Stimulated activated CD8-positive, alpha-beta memory T cell treated with anti-CD3 and anti-CD28 coated beads, Interleukin-4, amount 100 ng/mL, for 4 hours (primary cell): ENCODE data around the gene SRCIN1.
"Not testable (repeated sequence)": the region's sequence is repeated elsewhere in the genome, so short reads cannot be mapped to it uniquely, and the experiment has no call there.

Experiments used
- DNase-seq, 2 donors: peaks; one replicate each; pipeline ENCODE4 v3.0.0-alpha.2; 2020; ENCODE audit warnings: low read depth in 2 of 2, low spot score in 1 of 2

Gene SRCIN1

DNA sequence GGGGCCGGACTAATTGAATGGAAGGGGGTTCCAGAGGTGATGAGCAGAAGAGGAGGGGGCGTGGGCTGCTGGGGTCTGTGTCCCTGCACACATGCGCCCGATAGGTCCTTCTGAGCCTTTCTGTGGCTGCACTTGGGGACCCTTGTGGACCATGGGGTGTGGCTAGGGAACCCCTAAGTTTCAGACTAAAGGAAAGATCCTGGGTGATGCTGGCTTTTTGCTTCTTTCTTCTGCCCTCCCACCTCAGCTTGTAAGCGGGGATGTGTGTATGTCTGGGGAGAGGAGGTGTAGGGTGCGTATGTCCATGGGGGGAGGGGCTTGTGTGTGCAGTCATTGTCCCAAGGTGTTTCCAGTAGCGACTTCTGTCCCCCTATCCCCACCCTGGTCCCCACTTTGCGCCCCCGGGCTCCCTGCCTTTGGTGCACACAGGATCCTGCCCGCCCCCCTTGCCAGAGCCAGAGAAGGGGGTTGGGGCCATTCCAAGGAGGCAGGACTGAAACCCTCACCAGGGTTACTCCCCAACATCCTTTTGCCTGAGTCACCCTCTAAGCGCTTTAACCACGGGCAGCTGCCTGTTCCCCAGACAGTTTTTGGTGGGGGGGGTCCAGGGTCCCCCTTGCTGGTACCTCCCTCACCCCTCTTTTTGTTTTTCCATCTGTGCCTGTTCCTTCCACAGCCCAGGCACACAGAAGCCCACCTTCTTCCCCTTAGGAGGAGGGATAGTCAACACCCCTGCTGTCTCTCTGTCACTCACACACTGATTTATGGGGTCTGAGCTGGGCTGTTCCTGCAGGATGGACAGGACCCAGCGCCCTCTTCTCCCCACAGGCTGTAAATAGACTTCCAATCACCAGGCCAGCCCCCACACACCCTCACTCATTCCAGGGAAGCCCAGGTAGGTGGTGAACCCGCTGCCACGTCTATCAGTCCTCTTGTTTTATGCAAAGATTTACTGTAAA lies 94.3 kb downstream of the SRCIN1 start:
- no peak for DNase-seq

- DNase-seq: no peak
Observed at GRCh38 chr17:38510421-38511149, 95.2 kb downstream of the SRCIN1 start.

GRCh38 chr17:38509772-38510420 lies 95.9 kb downstream of the SRCIN1 start:
- DNase-seq: no peak

GRCh38 chr17:38508954-38509771 lies 96.6 kb downstream of the SRCIN1 start:
- DNase-seq: peak; percentile 37 to 38

DNA sequence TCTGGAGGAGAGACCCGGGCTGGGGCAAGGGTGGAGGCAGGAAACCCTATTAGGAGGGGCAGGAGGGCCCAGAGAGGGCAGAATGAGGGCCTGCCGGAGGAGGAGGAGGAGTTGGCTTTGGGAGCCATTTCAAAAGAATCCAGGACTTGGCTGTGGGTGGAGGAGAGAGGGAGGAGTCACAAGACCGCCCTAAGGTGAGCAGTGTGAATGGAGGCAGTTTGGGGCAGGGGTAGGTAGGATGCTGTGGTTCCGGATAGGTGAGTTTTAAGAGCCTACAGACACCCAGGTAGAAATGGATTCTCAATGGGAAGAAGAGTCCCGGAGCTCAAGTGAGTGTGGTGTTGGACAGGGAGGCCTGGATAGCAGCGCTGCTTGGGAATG lies 97.2 kb downstream of the SRCIN1 start:
- DNase-seq: no peak

DNA sequence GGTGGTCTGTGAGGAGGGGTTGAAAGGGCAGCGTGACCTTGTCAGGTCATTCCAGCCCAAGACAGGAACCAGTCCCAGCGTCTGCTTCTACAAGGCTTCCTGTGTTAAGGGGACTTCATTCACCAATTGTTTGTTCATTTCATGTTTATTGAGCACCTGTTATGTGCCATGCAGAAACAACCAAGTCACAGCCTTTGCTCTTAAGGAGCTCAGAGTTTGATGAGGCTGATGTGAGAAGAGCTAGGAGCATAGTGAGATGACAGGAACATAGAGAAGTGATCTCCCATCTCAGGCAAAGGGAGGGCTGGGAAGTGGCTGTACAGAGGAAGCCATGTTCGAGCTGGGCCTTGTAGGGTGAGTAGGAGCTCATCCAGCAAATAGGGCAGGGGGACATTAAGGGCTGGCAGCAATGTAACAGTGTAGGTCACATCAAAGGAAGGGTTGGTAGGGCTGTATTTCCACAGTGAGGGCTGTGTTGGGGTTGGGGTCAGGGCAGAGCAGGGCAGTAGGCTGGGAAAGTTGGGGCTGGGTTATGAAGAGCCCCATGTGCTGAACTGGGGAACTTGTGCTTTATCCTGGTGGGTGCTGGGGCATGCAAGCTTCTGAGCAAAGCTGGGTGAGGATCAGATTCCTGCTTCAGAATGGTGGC lies 97.7 kb downstream of the SRCIN1 start:
- no peak for DNase-seq

- DNase-seq: no peak
Observed at GRCh38 chr17:38507436-38507835, 98.3 kb downstream of the SRCIN1 start.

DNA sequence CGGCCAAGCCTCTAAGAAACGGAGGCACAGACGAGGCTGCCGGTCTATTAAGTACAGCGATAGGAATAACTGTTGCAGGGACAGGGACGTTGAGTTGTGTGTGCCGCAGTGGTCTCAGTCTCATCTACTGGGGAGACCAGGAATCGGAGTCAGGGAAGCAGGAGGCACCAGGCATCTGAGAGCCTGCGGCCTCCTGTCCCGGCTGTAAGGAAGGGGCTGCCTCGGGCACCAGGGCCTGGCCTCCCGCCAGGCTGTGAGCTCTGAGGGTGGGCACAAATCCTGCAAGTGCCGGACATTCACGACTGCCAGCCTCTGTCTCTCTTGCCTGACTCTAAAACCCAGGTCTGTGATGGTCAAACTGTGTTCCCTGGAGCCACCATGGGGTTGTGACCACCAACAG lies 101.5 kb downstream of the SRCIN1 start:
- DNase-seq: no peak

DNA sequence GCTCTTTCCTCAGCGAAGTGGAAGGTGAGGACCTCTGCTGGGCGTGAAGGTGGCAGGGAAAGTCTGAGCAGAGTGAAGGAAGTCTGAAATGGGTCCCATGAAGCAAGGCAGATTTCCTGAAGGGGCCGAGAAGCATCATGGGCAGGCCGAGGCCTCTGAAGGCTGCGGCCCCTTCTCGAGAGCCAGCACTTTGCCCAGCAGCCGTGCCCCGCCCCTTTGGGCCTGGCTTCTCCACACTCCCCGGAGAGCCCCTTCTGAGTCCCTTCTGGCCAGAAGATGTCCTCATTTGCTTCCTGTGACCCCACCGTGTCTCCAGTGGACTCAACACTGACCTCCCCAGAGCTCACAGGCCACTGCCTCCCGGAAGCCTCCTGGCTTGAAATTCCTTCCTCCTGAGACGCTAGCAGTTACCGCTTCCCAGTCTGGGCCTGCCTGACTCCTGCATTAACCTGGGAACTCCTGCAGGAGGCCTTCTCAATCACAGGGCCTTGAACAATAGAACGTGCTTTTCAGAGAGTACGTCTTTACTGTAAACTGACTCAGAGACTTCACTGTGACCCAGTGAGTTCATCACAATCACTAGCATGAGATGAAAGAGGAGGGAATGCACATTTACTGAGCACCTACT lies 102.4 kb downstream of the SRCIN1 start:
- not testable (repeated sequence) for DNase-seq

- DNase-seq: not testable (repeated sequence)
Observed at GRCh38 chr17:38501718-38502117, 104.0 kb downstream of the SRCIN1 start.

DNA sequence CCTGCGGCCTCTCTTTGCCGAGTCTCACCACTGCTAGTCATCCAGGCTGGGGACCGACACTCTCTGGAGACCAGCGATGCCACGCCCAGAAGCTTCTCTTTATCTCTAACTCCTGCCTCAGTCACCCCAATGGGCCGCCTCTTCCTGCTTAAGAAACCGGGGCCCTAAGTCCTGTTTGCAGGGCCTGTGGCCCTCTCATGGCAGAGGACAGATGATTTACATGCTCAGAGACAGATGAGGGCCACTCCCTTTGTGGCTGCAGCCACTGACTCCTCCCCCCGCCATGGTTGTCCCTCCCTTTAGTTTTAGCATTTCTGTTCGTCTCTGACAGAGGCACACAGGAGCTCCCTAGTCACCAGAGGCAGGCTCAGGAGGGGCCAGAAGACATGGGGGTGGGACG lies 106.5 kb downstream of the SRCIN1 start:
- DNase-seq: not testable (repeated sequence)

DNA sequence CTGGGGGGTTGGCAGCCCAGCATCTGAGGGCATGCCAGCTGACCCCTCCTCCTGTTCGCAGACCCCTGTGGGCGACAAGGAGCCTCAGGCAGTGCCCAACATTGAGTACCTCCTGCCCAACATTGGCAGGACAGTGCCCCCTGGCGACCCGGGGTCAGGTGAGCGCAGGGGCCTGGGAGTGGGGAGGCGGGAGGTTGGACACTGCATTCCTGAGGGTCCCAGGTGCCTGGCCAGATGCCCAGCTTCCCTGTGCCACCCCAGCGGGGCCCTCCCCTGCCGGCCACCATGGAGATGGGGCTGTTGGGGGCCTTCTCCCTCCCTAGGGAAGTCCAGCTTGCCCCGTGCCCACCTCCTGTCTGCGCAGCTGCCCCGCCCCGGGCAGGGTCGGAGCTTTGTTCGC lies 107.4 kb downstream of the SRCIN1 start:
- no peak for DNase-seq

DNA sequence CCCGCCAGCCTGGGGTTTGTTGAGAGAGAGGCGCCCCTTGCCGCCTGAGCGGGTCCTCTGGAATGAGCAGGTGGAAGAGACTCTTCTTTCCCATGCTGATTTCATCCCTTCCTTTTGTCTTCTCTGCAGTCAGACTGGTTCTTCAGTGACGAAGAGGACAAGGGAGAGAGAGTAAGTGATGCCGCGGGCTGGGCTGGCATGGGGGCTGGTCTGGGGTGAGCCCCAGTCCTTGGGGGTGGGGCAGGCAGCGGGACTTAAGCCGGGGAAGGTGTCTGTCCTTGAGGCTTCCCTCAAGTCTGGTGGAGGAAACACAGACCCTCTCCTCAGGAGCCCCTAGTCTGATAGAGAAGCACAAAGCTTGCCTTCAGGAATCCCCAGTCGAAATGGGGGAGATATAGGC lies 108.1 kb downstream of the SRCIN1 start:
- not testable (repeated sequence) for DNase-seq

DNA sequence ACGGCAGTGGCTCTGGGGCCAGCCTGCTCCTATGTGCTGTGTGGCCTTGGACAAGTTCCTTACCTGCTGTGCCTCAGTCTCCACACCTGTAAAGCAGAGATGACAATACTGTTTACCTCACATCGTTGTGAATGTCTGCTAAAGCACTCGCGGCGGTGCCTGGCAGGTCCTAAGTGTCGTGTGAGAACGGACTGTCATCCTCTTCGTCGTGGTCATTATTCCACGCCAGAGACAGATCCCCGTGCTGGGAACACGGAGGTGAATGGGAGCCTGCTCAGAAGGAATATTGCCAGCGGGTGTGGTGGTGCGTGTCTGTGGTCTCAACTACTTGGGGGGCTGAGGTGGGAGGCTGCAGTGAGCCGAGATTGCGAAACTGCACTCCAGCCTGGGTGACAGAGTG lies 111.6 kb downstream of the SRCIN1 start:
- DNase-seq: not testable (repeated sequence)

DNA sequence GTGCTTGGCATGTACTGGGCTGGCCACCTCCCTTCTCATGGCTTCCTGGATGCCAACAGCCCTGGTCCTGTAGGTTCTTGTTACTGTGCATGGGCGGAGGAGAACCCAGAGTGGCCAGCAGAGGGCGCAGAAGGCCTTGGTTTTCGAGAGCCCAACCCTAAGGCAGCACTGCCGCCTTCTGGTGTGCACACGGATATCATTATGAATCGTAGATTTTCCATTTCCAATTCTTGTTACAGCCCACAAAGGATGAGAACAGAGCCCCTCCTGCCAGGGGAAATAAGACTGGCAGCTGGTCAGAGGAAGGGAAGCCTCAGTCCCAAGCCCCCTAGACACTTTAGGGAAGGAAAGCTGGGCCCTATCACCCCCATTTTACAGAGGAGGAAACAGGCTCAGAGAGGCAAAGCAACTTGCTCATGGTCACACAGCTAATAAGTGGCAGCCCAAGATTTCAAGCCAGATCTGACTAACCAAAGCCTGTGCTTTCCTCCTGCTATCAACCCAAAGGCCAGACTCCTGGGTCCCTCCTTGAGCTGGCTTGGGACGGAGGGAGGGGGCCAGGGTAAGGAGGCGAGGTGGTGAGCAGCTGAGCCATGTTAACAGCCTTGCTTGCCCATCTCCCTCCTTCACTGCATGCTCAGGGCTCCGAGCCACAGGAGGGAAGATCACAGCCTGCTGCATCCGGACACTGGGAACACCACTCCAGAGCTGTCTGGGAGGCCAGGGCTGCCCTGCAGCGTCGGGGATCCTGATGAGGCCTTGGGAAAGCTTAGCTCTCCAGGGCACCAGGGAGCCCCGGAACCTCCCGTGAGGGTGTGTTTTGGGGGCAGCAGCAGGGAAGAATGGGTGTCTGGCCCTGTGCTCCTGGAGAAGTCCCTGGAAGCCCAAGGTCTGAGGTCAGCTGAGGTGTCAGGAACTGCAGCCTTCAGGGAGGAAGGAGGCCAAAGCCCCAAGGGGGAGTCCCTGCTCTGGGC lies 113.4 kb downstream of the SRCIN1 start:
- peak; percentile 79 to 88 for DNase-seq

DNA sequence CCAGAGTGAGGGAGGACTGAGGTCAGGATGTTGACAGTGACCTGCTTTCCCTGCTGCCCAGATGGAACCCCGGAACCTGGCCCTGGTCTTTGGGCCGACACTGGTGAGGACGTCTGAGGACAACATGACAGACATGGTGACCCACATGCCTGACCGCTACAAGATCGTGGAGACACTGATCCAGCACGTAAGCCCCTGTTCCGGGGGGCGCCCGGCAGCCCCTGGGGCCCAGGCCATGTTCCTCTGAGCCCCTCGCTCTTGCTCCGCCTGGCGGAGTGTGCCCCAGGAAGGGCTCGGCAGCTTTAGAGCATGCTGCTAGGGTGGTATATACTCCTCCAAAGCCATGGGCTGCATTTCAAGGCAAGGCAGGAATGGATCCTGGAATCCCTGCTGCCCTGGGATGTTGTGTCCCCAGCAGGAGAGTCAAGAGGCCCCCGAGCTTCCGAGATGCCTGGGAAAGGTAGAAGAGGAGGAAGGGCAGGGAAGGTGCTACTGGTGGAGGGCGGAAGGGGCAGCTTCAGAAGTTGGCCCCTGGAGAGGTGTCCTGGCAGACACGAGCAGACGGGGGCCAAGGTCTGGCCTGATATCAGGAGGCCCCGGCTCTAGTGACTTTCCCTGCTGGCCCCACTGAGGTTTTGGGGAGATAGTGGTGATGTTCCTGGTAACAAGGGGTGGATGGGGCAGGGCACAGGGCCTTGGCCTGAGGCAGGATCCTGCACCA lies 114.2 kb downstream of the SRCIN1 start:
- not testable (repeated sequence) for DNase-seq

DNA sequence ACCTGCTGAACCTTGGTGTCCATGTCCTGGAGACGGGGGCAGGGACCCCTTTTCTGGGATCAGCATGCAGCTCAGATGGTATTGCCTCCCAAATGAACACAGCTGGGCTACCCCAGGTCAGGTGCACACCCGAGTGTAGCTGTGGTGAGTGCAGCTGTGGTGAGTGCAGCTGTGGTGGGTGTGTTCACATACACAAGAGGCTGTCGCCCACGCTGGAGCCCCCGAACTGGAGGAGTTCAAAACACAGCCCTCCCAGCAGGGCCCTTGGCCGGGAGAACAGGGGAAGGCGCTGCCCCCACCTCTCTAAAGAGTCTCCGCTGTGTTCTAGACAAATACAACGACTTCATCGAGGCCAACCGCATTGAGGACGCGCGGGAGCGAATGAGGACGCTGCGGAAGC lies 116.0 kb downstream of the SRCIN1 start:
- DNase-seq: not testable (repeated sequence)

- DNase-seq: not testable (repeated sequence)
Observed at GRCh38 chr17:38485681-38486298, 120.0 kb downstream of the SRCIN1 start.
